ENCODE data around the gene CDK16. TPM values are rescaled to one million over a fixed set of nuclear protein-coding genes. Genes with fewer than 3 reads are reported as not detected.

The CDK16 gene
- total RNA-seq, 1 experiment from 2014 or later, result 105 TPM

- H3K4me1 ChIP-seq (replicated peaks), result peaks cover 16% of the 10 kb centered on the region
- H3K4me3 ChIP-seq, result peak overlapping the region; percentile 50
- no peak overlapping the region for H3K27ac ChIP-seq
- H3K9me3 ChIP-seq (replicated peaks), result no peaks in the 10 kb centered on the region
- H3K27me3 ChIP-seq (replicated peaks), result no peaks in the 10 kb centered on the region
- H3K36me3 ChIP-seq, result peaks cover 22% of the 10 kb centered on the region
- DNase-seq (ENCODE audit: low read depth in 1 of 2, low spot score in 2 of 2), result no peak
These were observed 26.6 kb upstream of the CDK16 start for GRCh38 chrX:47191806-47192401.

- Histone ChIP-seq H3K36me3 (peaks cover 35% of the 10 kb centered on the region), H3K4me1 (replicated peaks) (peaks cover 24% of the 10 kb centered on the region), H3K9me3 (replicated peaks) (no peaks in the 10 kb centered on the region), H3K27ac (peak within 1 kb of the TSS; percentile 94), H3K27me3 (replicated peaks) (no peaks in the 10 kb centered on the region), H3K4me3 (peak within 1 kb of the TSS; percentile 87)
- DNase-seq (ENCODE audit: low read depth in 1 of 2, low spot score in 2 of 2), result peak; percentile 82 to 92
These were observed 24.8 kb upstream of the CDK16 start, which contains the start of gene UBA1 for GRCh38 chrX:47193475-47194193. Gene UBA1, plus strand, starts transcription at chrX:47193829. Its CDS starts 4,974 bp downstream, at chrX:47198803.

GRCh38 chrX:47194194-47194787 lies 24.2 kb upstream of the CDK16 start:
- no peaks in the 10 kb centered on the region for H3K9me3 ChIP-seq (replicated peaks)
- DNase-seq (ENCODE audit: low read depth in 1 of 2, low spot score in 2 of 2), result no peak
- peaks cover 42% of the 10 kb centered on the region for H3K36me3 ChIP-seq
- H3K4me1 ChIP-seq (replicated peaks), result peaks cover 24% of the 10 kb centered on the region
- H3K4me3 ChIP-seq, result peak overlapping the region; percentile 87
- peak overlapping the region; percentile 94 for H3K27ac ChIP-seq
- H3K27me3 ChIP-seq (replicated peaks), result no peaks in the 10 kb centered on the region

GRCh38 chrX:47196098-47196497 lies 22.4 kb upstream of the CDK16 start:
- no peaks in the 10 kb centered on the region for H3K27me3 ChIP-seq (replicated peaks)
- no peaks in the 10 kb centered on the region for H3K9me3 ChIP-seq (replicated peaks)
- H3K4me1 ChIP-seq (replicated peaks), result peaks cover 24% of the 10 kb centered on the region
- H3K36me3 ChIP-seq, result peaks cover 57% of the 10 kb centered on the region
- no peak overlapping the region for H3K4me3 ChIP-seq
- DNase-seq (ENCODE audit: low read depth in 1 of 2, low spot score in 2 of 2), result no peak
- no peak overlapping the region for H3K27ac ChIP-seq

GRCh38 chrX:47197526-47197925 lies 21.0 kb upstream of the CDK16 start:
- no peak for DNase-seq (ENCODE audit: low read depth in 1 of 2, low spot score in 2 of 2)
- Histone ChIP-seq H3K4me3 (no peak overlapping the region), H3K36me3 (peaks cover 71% of the 10 kb centered on the region), H3K27me3 (replicated peaks) (no peaks in the 10 kb centered on the region), H3K9me3 (replicated peaks) (no peaks in the 10 kb centered on the region), H3K4me1 (replicated peaks) (peaks cover 22% of the 10 kb centered on the region), H3K27ac (no peak overlapping the region)

GRCh38 chrX:47198026-47198686 lies 20.3 kb upstream of the CDK16 start:
- DNase-seq (ENCODE audit: low read depth in 1 of 2, low spot score in 2 of 2), result no peak
- Histone ChIP-seq H3K9me3 (replicated peaks) (no peaks in the 10 kb centered on the region), H3K27ac (no peak overlapping the region), H3K27me3 (replicated peaks) (no peaks in the 10 kb centered on the region), H3K36me3 (peaks cover 74% of the 10 kb centered on the region), H3K4me3 (no peak overlapping the region), H3K4me1 (replicated peaks) (peaks cover 18% of the 10 kb centered on the region)

- no peak overlapping the region for H3K27ac ChIP-seq
- H3K36me3 ChIP-seq, result peaks cover 76% of the 10 kb centered on the region
- H3K9me3 ChIP-seq (replicated peaks), result no peaks in the 10 kb centered on the region
- H3K27me3 ChIP-seq (replicated peaks), result no peaks in the 10 kb centered on the region
- H3K4me3 ChIP-seq, result no peak overlapping the region
- H3K4me1 ChIP-seq (replicated peaks), result peaks cover 16% of the 10 kb centered on the region; the same call in 1 of the 2 replicates
- no peak for DNase-seq (ENCODE audit: low read depth in 1 of 2, low spot score in 2 of 2)
These were observed 19.8 kb upstream of the CDK16 start for GRCh38 chrX:47198687-47199080.

- Histone ChIP-seq H3K4me3 (no peak overlapping the region), H3K36me3 (peaks cover 73% of the 10 kb centered on the region), H3K9me3 (replicated peaks) (no peaks in the 10 kb centered on the region), H3K27ac (no peak overlapping the region), H3K27me3 (replicated peaks) (no peaks in the 10 kb centered on the region), H3K4me1 (replicated peaks) (peaks cover 16% of the 10 kb centered on the region; the same call in 1 of the 2 replicates)
- DNase-seq (ENCODE audit: low read depth in 1 of 2, low spot score in 2 of 2), result no peak
These were observed 19.2 kb upstream of the CDK16 start for GRCh38 chrX:47199286-47199685.

- DNase-seq (ENCODE audit: low read depth in 1 of 2, low spot score in 2 of 2), result no peak
- Histone ChIP-seq H3K4me3 (no peak overlapping the region), H3K36me3 (peaks cover 81% of the 10 kb centered on the region)
These were observed 17.9 kb upstream of the CDK16 start for GRCh38 chrX:47200385-47201150.

GRCh38 chrX:47201345-47201944 lies 17.0 kb upstream of the CDK16 start:
- DNase-seq (ENCODE audit: low read depth in 1 of 2, low spot score in 2 of 2), result no peak
- peaks cover 80% of the 10 kb centered on the region for H3K36me3 ChIP-seq
- no peaks in the 10 kb centered on the region for H3K9me3 ChIP-seq (replicated peaks)
- H3K27ac ChIP-seq, result no peak overlapping the region
- H3K27me3 ChIP-seq (replicated peaks), result no peaks in the 10 kb centered on the region
- 0 out of 2 replicates have a peak, but pooled peaks cover 9% of the 10 kb centered on the region for H3K4me1 ChIP-seq (replicated peaks)
- H3K4me3 ChIP-seq, result no peak overlapping the region

More at GRCh38 chrX:47200385-47201150, 17.9 kb upstream of the CDK16 start:
- Histone ChIP-seq H3K27ac (no peak overlapping the region), H3K9me3 (replicated peaks) (no peaks in the 10 kb centered on the region), H3K27me3 (replicated peaks) (no peaks in the 10 kb centered on the region), H3K4me1 (replicated peaks) (peaks cover 13% of the 10 kb centered on the region; the same call in 1 of the 2 replicates)

- H3K27ac ChIP-seq, result no peak overlapping the region
- no peak overlapping the region for H3K4me3 ChIP-seq
- no peaks in the 10 kb centered on the region for H3K27me3 ChIP-seq (replicated peaks)
- peaks cover 82% of the 10 kb centered on the region for H3K36me3 ChIP-seq
- no peaks in the 10 kb centered on the region for H3K9me3 ChIP-seq (replicated peaks)
- DNase-seq (ENCODE audit: low read depth in 1 of 2, low spot score in 2 of 2), result no peak
- H3K4me1 ChIP-seq (replicated peaks), result 0 out of 2 replicates have a peak, but pooled peaks cover 6% of the 10 kb centered on the region
These were observed 16.2 kb upstream of the CDK16 start for GRCh38 chrX:47202316-47202715.

- H3K4me1 ChIP-seq (replicated peaks), result 0 out of 2 replicates have a peak, but pooled peaks cover 3% of the 10 kb centered on the region
- no peak for DNase-seq (ENCODE audit: low read depth in 1 of 2, low spot score in 2 of 2)
- H3K36me3 ChIP-seq, result peaks cover 84% of the 10 kb centered on the region
- H3K4me3 ChIP-seq, result no peak overlapping the region
- H3K27me3 ChIP-seq (replicated peaks), result no peaks in the 10 kb centered on the region
- H3K9me3 ChIP-seq (replicated peaks), result no peaks in the 10 kb centered on the region
- no peak overlapping the region for H3K27ac ChIP-seq
These were observed 15.6 kb upstream of the CDK16 start for GRCh38 chrX:47202877-47203276.

GRCh38 chrX:47204970-47205369 lies 13.5 kb upstream of the CDK16 start:
- H3K36me3 ChIP-seq, result peaks cover 83% of the 10 kb centered on the region
- H3K4me1 ChIP-seq (replicated peaks), result no peaks in the 10 kb centered on the region
- no peaks in the 10 kb centered on the region for H3K27me3 ChIP-seq (replicated peaks)
- H3K4me3 ChIP-seq, result no peak overlapping the region
- no peaks in the 10 kb centered on the region for H3K9me3 ChIP-seq (replicated peaks)
- H3K27ac ChIP-seq, result no peak overlapping the region
- DNase-seq (ENCODE audit: low read depth in 1 of 2, low spot score in 2 of 2), result no peak
